SK-N-MC (cell line): ENCODE measurements around the gene ERMAP.

Source experiments
- EZH2 ChIP-seq: fragments of 200-600 bp; sonication (generic); IDR thresholded peaks from one replicate; pipeline ENCODE4 v1.6.1; 2017; ENCODE audit warnings: antibody characterized with exemption
- FOXP2 ChIP-seq: optimal IDR thresholded peaks from 2 replicates; pipeline ENCODE3; 2011; ENCODE audit warnings: mild to moderate bottlenecking, moderate library complexity; ENCODE audit not compliant: insufficient read depth; ENCODE audit errors: extremely low read length, control extremely low read depth
- POLR2AphosphoS5 ChIP-seq: IDR thresholded peaks from 2 replicates; pipeline ENCODE4 v1.6.1; 2012; ENCODE audit warnings: mild to moderate bottlenecking, low read depth, low read length, borderline replicate concordance

DNA sequence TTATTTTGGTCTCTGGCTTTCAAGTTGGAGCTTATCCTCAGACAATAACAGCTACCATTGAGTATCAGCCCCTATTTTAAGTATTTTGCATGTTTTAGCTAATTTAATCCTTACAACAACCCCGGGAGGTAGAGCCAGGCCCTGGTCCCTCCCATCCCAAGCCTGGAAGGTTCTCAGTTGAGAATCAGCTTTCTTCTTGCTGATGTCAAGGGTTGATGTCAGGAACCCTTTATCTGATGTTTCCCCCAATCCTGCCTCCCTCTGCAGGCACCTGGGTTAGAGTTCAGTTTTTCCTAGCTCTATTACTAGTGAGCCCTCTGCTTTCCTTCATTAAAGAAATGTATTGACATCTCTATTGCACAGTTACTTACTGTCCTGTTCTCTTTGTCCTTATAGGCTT is 3.9 kb downstream of the ERMAP start:
- TF ChIP-seq EZH2: no peak
- no peak for TF ChIP-seq POLR2AphosphoS5
- no peak for TF ChIP-seq FOXP2
